HL-60 (cell line): ENCODE results near the gene JAML.

Source experiments
- CTCF ChIP-seq: IDR thresholded peaks from one replicate; pipeline ENCODE4 v1.5.1; 2011; ENCODE audit warnings: low read length, control low read depth, inconsistent platforms; ENCODE audit not compliant: insufficient read depth
- POLR2AphosphoS5 ChIP-seq: IDR thresholded peaks from 2 replicates; pipeline ENCODE4 v1.6.1; 2012; ENCODE audit warnings: low read depth

GRCh38 chr11:118217575-118217974, 7.2 kb downstream of the JAML start:
- TF ChIP-seq CTCF (no peak), POLR2AphosphoS5 (no peak)
